Measurements from ENCODE around the gene PEX11A. TPM values are rescaled to one million over a fixed set of nuclear protein-coding genes. Genes with fewer than 3 reads are reported as not detected.

PEX11A gene
- total RNA-seq, 1 donor from 2014 or later: 34.2 TPM

DNA sequence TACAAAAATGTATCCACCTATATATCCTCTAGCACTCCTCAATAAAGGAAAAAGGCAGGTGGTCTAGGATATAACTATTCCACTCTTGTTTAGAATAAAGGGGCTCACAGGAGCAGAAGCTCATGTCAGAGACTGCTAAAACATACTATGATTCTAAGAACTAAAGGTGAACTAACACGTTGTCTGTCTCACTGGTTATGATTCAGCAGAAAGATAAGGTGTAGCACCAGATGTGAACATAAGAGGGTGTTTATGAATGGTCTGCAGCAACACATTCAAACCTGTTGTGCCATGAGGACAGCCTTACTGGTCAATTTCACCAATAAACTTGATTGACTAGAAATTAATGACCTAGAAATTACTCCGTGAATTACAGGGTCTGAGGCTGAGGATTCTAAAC is 4.6 kb downstream of the PEX11A start:
- Histone ChIP-seq H3K4me1 (peaks cover 0 to 25% of the 10 kb centered on the region in 2 donors), H3K9me3 (no peaks in the 10 kb centered on the region), H3K27ac (peak overlapping the region; percentile 17 to 64), H3K4me3 (no peak overlapping the region), H3K36me3 (peaks cover 14 to 18% of the 10 kb centered on the region in 2 donors), H3K27me3 (no peaks in the 10 kb centered on the region)
- DNase-seq (ENCODE audit: low spot score in 2 of 2): no peak
- intact Hi-C loops (cut with DNase I): no loop called here
- TF ChIP-seq, protein P1, sequence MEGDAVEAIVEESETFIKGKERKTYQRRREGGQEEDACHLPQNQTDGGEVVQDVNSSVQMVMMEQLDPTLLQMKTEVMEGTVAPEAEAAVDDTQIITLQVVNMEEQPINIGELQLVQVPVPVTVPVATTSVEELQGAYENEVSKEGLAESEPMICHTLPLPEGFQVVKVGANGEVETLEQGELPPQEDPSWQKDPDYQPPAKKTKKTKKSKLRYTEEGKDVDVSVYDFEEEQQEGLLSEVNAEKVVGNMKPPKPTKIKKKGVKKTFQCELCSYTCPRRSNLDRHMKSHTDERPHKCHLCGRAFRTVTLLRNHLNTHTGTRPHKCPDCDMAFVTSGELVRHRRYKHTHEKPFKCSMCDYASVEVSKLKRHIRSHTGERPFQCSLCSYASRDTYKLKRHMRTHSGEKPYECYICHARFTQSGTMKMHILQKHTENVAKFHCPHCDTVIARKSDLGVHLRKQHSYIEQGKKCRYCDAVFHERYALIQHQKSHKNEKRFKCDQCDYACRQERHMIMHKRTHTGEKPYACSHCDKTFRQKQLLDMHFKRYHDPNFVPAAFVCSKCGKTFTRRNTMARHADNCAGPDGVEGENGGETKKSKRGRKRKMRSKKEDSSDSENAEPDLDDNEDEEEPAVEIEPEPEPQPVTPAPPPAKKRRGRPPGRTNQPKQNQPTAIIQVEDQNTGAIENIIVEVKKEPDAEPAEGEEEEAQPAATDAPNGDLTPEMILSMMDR (IDR thresholded peaks at IDR 0.05): no peak

DNA sequence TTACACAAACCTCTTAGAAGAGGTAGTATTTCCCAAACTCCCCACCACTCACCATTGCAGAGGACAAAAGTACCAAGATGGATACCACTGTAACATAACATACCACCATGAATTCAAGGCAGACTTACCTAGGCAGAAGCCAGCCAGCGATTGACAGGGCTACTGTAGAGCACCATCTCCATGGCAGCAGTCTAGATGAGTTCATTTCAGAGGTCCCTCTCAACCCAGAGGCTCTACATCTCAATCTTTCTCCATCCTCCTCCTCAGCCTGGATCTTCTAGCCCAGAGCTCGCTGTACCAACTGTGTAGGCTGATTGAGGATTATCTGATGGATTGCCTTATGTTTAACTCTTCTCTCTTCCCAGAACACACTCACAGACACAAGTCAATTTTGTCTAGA is 9.4 kb downstream of the PEX11A start:
- Histone ChIP-seq H3K36me3 (peaks cover 14 to 18% of the 10 kb centered on the region in 2 donors), H3K9me3 (no peaks in the 10 kb centered on the region), H3K27ac (peak overlapping the region; percentile 20 to 82), H3K27me3 (no peaks in the 10 kb centered on the region), H3K4me1 (peaks cover 0 to 40% of the 10 kb centered on the region in 2 donors), H3K4me3 (no peak overlapping the region)
- DNase-seq (ENCODE audit: low spot score in 2 of 2): no peak
- intact Hi-C loops (cut with DNase I): loop anchor here (2.0 kb wide), 1 partner anchor 26 kb away; the partner anchor contains the start of gene KIF7
- TF ChIP-seq, protein P1 (IDR thresholded peaks at IDR 0.05): no peak

DNA sequence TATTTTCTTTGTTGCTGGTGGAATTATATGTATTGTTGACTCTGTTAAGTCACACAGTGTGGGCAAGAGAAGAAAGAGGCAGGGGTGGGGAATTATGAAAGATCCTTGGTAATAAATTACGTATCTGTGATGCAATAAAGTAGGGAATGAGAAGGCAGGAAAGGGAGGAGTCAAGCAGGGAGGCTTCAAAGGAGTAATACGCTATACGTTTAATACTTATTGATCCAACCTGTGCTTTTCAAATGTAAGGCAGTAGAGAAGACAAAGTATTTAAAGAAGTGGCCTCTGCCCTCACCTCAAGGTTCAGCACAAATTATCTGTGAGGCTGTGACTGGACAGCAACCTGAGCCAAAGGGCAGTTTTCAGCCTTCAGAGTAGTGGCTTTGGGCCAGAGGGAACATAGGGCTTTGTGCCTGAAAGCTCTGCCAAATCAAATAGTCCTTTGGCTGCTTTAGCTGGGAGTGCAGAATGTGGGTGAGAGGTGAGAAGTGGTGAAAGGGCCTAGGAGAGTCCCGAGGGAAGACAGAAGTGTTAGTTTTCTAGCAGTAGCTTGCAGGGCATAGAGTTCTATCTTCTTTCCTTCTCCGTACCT is 10.2 kb downstream of the PEX11A start:
- Histone ChIP-seq H3K27me3 (no peaks in the 10 kb centered on the region), H3K36me3 (peaks cover 14 to 18% of the 10 kb centered on the region in 2 donors), H3K9me3 (no peaks in the 10 kb centered on the region), H3K27ac (peak overlapping the region; percentile 66 to 82), H3K4me1 (peaks cover 0 to 32% of the 10 kb centered on the region in 2 donors), H3K4me3 (no peak overlapping the region)
- intact Hi-C loops (cut with DNase I): loop anchor here (1.0 to 2.0 kb wide), 2 partner anchors 14 to 26 kb away; partner anchors contain the start of gene KIF7
- TF ChIP-seq, protein P1 (IDR thresholded peaks at IDR 0.05): no peak
- DNase-seq (ENCODE audit: low spot score in 2 of 2): peak in 1 of 2 donors; percentile 93

GRCh38 chr15:89679212-89679611 is 11.3 kb downstream of the PEX11A start, which contains the start of gene PLIN1:
PLIN1 (minus strand) TSS chr15:89679367; CDS start chr15:89677489, 1,878 bp downstream.
- intact Hi-C loops (cut with DNase I): loop anchor here (10.0 kb wide), 1 partner anchor 216 kb away; the partner anchor contains the start of gene AP3S2
- peak within 1 kb of the TSS; percentile 66 to 82 for H3K27ac ChIP-seq
- no peak for DNase-seq (ENCODE audit: low spot score in 2 of 2)
- no peak within 1 kb of the TSS for H3K4me3 ChIP-seq
- no peaks in the 10 kb centered on the region for H3K9me3 ChIP-seq
- TF ChIP-seq, protein P1 (IDR thresholded peaks at IDR 0.05): no peak
- H3K36me3 ChIP-seq: peaks cover 11 to 17% of the 10 kb centered on the region in 2 donors
- H3K27me3 ChIP-seq: no peaks in the 10 kb centered on the region
- peaks cover 0 to 29% of the 10 kb centered on the region in 2 donors for H3K4me1 ChIP-seq

GRCh38 chr15:89677381-89677780 is 13.2 kb downstream of the PEX11A start:
- H3K9me3 ChIP-seq: no peaks in the 10 kb centered on the region
- DNase-seq (ENCODE audit: low spot score in 2 of 2): no peak
- H3K36me3 ChIP-seq: no peaks in the 10 kb centered on the region
- no peaks in the 10 kb centered on the region for H3K27me3 ChIP-seq
- peaks cover 10 to 43% of the 10 kb centered on the region in 2 donors for H3K4me1 ChIP-seq
- TF ChIP-seq, protein P1 (IDR thresholded peaks at IDR 0.05): no peak
- H3K4me3 ChIP-seq: no peak overlapping the region
- no peak overlapping the region for H3K27ac ChIP-seq
- intact Hi-C loops (cut with DNase I): loop anchor here (10.0 kb wide), 1 partner anchor 217 kb away; the partner anchor contains the start of gene AP3S2

Measured in ascending aorta (tissue), 2 donors.